Endometrium (tissue), 2 donors: ENCODE measurements around the gene MOB1B.
"Not testable (repeated sequence)": the region's sequence is repeated elsewhere in the genome, so short reads cannot be mapped to it uniquely, and the experiment has no call there.

Experiments
- FAIRE-seq: peaks from 2 replicates; lab custom pipeline; 2012; peaks lifted over from hg19 to GRCh38; lab: Jason Lieb, UNC
- donor health status: control.
- donor health status: control.

The MOB1B gene

DNA sequence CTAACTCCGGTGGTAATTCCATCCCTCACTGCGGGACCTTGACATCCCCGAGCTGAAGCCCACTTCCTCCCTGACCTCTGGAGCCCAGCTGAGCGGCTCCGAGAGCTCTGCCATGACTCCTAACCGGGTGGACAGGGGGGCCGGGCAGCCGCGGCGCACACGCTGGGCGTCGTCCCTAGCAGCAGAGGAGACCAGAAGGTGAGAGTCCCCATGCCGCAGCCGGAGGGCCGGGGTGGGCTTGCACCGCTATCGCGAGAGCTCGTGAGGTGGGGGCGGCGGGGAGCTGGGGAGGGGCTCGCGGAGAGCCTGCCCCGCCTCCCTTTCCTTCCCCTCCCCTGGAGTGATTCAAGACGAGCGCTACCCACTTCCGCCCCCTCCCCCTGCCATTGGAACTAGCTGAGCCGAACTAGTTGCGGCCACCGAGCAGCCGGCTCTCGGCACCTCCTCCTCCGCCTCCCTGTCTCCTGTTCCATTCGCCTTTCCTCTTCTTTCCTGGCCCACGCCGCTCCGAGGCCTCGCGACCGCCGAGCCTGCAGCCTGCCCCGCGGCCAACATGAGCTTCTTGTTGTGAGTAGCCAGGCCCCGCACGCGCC lies at the start of gene MOB1B:
MOB1B (plus strand) TSS at position 386 of the 593 bp plus-strand sequence; CDS start at position 554, 168 bp downstream.
- FAIRE-seq = no peak

DNA sequence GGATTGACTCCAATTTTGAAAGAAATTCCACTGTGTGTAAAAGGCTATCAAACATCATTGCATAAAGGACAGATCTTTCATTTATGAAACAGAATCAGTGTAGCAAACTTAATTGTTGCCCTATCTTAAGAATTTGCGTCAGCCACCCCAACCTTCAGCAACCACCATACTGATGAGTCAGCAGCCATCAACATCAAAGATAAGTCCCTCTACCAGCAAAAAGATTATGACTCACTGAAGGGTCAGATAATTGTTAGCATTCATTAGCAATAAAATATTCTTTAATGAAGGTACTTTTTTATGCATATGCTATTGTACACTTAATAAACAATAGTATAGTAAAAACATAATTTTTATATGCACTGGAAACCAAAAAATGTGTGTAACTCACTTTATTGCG lies 46.7 kb upstream of the MOB1B start:
- FAIRE-seq = no peak

DNA sequence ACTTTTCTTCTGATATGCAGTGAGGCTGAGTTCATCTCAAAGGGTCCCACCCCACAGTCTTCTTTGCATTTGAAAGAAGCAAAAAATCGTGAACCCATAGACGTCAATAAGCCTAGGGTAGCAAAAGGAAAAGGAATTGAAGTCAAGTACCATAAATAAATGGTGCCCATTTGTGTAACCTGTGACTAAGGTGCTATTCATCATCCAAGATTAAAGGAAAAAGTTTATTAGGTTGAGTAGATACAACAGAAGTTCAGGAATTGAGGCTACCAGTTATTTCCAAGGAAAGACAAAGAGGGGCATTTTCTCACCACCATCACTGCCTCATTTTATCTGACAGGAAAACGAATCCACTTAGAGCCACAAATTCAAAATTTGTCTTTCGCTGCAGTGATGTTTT lies 43.7 kb upstream of the MOB1B start:
- FAIRE-seq = no peak

DNA sequence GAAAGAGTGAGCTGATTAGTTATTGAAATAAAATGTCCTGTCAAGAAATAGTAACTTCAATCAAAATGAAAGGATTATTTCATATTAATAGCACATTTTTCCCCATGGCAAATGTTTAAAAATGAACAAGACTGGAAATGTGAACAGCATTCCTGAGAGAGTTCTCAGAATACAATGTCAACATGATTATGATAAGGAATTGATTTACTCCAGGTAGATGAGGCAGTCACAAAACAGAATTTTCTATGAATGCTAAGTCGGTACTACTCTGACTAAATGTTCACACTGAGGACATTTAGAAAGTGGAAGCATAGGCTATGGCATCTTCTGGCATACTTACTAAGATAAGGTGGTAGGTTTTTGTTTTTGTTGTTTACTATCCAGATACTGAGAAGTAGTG lies 43.1 kb upstream of the MOB1B start:
- FAIRE-seq = no peak

DNA sequence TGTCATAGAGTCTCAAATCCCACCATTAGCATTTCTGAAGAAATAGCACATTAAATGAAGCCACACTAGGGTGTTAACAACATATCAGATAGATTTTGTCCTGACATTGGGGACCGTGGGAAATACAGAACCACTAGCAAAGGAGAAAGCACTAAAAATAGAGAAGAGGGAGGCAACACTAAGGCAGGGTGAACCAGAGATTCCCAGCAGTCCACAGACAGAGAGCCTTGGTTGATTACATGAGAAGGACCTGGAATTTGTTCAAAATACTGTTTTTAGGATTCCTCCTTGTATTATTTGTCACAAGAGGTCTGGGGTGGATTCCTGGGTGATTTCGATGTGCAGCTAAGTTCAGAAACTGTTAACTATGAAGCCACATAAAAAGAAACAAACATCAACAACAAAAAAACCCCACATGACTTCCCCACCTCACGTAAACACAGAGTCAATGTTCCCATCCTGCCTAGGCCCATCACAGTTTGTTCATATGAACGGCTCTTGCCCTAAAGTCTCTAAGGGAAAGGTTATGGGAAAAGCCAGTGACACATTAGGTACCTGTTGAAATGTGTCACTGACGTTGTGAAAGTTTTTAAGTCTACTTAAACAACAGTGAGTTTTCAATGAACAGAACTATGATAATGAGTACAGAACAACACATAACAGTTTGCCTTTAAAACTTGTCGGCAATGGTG lies 38.9 kb upstream of the MOB1B start:
- FAIRE-seq = no peak

DNA sequence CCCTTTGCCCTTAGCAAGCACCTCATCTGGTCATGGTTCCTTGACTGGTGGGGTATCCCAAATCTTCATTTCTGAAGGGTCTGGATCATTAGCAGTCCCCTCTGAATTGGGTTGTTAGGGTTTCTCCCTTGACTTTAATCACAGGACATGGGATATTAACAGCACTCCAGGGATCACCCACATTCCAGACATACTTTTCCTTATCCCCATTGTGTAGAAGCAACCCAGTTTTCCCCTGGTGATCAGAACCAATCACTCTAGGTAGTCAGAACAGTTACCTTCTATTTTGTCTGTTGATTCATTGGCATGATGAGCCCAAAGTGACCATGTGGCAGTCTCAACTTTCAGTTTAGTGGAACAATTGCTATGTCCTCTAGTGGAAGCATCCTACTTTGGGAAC lies 33.4 kb upstream of the MOB1B start:
- no peak for FAIRE-seq

DNA sequence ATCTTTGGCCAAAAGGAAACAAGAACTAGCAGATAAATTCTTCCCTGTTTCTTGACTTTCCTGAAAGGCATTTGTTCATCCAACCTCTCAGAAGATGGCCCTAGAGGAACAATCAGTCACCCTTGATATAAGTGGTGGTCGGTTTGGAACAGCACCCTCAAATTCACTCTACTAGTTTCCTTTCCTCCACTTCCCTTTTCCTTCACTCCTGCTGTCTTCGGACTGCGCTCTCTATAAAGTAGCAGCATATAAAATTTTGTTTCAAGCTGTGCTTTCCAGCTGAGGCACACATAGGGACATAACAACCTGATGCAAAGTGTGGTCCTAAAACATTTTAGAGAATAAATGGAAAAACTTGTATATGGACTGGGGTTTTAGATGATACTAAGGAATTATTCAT lies 29.0 kb upstream of the MOB1B start:
- no peak for FAIRE-seq

DNA sequence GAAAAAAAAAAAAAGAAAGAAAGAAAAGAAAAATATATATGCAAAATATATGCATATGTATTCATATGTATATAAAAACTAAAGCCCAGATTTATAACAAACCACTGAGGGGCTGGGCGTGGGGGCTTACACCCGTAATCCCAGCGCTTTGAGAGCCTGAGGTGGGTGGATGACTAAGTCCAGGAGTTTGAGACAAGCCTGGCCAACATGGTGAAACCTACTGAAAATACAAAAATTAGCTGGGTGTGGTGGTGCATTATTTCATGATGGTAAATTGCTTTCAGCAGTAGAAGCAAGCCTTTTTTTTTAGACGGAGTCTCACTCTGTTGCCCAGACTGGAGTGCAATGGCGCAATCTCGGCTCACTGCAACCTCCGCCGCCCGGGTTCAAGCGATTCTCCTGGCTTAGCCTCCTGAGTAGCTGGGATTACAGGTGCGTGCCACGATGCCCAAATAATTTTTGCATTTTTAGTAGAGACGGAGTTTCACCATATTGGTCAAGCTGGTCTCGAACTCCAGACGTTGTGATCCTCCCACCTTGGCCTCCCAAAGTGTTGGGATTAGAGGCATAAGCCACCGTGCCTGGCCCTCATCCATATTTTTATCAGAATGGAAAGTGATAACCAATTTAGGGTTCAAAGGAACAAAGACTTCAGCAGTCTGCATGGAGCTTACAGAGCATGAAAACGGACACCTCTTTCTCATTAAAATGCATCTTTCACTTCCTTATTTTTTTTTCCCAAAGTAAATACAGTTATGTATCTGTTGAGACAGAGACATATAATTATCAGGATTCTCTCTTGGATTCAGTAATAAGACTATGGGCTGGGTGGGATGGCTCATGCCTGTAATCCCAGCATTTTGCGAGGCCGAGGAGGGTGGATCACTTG lies 27.7 kb upstream of the MOB1B start:
- FAIRE-seq = no peak

DNA sequence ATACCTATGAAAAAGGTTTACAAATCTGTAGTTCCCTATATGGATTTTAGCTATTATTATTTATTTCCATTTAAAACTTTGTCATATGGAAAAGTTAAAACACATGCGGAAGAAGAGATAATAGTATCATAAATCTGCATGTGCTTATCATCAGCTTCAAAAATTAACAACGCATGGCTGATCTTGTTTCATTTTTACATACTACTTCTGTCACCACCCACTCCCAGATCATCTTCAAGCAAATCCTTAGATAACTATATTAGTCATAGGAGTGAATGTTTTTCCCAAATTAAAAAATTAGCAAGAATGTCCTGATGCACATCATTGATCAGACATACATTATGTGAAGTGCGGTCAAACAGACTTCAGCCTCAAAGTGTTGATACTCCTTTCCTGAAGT lies 24.6 kb upstream of the MOB1B start:
- FAIRE-seq = no peak

DNA sequence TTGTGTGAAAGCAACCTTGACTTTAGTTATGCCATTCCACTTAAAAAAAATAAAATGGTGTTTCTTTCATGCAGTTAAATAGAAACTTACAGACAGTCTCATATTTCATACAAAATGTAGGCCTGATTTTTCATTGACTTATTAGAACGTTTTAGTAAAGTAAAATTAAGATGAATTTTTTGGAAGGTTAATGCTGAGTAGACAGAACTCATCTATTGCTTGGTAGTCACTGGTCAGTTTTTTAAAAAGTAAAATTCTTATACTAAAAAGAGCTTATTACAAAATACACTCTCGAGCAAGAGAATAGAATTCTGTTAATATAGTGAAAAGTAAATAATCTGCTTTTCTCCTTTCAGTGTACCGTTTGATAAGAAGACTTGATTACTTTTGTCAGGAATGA lies 21.4 kb upstream of the MOB1B start:
- no peak for FAIRE-seq

DNA sequence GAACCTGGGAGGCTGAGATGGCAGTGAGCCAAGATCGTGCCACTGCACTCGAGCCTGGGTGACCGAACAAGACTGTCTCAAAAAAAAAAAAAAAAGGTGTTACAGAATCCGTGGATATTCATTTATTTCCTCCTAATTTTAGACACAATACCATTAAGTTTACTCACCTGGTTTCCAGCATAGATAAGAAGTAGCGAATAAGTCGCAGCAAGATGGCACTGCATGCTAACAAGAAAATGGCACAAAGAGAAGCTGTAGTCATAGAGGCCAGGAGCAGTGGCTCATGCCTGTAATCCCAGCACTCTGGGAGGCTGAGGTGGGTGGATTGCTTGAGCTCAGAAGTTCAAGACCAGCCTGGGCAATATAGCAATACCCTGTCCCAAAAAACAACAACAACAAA lies 17.0 kb upstream of the MOB1B start:
- no peak for FAIRE-seq

DNA sequence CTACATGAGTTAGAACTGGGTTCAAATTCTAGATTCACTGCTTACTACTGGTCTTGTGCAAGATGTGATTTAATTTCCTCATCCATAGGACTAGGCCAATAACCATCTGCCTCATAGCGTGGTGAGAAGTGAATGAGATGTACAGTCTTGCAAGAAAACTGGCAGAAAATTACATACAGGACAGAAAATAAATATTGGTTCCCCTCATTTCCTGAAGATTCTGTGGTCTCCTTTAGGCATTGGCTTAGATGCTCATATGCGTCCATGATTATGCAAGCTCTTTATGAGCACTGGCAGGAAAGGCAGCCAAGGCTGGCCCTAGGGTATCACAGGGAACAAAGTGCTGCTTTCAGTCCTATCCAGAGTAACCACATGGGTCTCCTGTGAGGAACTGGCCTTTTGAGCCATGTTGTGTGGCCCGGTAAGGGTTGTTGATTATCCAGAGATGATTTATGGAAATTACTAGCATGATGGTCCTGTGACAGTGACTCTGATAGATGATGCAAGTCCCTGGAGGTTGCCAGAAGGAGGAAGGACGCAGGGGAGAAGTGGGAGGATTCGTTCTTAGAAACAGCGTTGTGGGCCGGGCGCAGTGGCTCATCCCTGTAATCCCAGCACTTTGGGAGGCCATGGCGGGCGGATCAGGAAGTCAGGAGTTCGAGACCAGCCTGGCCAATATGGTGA lies 9.9 kb upstream of the MOB1B start:
- FAIRE-seq = no peak

DNA sequence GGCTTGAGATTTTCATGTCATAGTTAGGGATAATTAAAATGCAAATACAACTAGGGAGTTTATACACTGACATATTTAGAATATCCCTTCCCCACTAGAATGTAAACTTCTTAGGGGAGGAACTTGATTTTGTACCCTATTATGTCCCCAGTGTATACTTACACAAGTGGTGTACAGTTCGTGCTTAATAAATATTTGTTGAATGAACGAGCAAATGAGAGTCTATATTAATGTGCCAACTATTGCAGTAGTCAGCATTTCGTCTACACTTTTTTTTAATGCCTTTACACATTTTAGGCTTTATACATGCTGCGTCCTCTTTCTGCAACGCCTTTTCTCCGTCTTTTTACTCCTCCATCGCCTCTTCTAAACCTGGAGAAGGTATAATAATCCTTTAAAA lies 8.4 kb upstream of the MOB1B start:
- no peak for FAIRE-seq

DNA sequence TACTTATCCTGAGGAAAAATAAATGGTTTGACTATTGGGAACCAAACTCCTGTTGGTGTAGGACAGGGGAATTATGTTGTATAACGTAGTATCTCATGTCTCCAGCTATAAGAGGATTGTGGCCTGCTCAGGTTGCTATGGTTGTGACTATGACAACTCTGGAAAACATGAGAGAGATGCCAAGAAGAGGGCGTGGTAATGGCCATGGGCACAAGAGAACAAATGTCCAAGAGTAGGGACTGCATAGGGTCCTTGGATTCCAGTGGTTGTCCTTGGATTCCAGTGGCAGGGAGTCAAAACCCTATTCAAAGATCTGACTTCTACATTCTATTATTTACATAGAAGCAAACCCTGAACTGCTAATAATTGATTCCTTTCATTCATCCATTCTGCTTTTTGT lies 6.8 kb upstream of the MOB1B start:
- no peak for FAIRE-seq

DNA sequence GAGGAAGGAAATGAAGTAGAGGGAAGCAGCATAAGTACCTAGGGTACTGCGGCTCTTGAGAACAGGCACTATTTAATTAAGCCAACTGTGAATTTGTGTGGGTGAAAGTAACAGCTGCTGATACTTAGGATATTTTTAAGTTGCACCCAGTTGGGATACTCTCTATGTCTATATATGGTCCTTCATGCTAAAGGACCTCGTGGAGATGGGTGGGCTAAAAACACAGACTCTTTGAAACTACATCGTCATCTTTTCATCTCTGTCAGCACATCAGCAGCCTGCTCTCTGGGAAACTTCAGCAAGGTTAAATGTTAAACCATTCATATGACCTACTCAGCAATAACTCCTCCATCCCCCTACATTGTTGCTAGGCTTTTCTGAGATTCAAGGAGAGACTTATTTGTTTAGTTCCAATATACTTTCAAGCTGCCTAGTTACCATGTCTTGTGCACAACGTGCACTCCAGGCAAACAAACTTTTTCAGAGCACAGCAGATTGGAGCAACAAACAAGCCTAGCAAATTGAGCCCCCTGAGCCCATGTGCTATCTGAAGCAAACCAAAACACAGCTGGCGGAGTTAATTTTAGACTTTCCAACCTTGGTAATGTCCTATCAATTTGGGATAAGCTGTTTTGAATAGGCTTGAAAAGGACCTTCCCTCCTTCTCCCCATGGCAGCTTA lies 6.2 kb upstream of the MOB1B start:
- FAIRE-seq = no peak

DNA sequence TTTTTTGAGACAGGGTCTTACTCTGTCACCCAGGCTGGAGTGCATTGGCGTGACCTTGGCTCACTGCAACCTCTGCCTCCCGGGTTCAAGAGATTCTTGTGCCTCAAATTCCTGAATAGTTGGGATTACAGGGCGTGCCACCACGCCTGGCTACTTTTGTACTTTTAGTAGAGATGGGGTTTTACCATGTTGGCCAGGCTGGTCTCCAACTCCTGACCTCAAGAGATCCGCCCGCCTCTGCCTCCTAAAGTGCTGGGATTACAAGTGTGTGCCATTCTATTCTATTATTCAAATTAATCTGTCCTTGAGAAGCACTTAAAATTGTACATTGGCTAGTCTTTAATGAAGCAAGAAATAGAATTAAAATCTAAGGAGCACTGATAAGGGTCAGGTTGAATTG lies 3.6 kb upstream of the MOB1B start:
- FAIRE-seq = not testable (repeated sequence)

DNA sequence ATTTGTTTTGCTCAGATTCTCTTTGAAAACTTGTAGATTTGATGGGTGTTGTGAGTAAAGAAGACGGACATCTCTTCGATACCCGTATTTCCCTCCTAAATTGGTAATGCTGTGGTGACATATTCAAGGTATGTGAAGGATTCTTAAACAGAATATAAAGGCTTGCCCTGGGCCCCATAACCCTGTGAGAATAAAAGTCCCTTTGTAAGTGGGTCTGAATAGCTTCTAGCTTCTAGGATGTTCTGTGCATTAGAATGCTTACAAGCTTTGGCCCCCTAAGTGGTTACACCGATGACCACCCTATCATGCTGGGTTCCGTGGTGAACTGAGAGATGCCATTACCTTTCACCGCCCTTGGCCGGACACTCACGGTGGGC lies 574 bp upstream of the MOB1B start:
- FAIRE-seq = no peak

DNA sequence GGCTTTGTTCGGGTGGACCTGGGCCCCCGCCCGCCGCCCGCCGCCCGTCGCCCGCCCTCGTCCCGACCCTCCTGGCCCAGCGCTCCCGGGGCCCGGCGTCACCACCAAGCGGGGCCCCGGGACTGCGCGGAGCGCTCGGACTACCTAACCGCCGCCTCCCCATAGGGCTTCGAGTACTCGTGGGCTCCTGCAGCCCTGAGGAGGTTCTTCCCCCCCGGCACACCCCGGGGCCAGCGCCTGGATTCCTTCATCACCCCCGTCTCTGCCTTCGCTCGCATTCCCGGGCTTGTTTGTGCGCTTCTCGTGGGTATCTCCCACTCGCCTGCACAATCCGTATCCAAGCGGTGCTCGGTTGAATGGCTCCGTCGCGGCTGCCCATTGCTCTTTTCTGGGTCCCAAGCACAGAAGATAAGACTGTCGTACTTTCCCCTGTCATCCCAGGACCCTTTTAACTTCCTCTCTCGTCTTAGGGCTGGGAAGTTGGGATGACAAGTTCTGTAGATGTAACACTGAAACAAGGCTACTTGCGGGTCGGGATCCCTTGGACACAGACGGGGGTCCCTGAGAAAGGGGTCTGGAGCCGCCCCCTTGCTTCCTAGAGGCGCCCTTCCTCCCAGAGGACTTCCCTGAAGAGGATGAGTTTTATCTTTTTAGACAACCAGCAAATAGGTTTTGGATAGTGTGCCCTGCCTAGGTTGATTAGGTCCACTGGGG lies 565 bp downstream of the MOB1B start:
- no peak for FAIRE-seq

DNA sequence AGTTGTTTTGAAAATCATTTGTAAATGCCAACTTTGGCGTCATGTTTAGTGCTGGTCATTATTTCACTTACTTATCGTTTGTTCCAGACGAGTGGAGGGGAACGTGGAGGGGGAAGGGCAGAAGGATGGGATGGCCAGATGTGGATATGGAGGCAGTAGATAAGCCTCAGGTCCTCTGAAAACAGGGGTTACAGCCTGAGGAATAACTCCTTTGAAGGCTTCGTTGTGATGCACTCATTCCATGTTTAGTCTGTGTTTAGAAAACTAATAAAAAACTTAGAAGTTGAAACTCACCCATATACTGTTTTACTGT lies 1.1 kb downstream of the MOB1B start:
- no peak for FAIRE-seq

DNA sequence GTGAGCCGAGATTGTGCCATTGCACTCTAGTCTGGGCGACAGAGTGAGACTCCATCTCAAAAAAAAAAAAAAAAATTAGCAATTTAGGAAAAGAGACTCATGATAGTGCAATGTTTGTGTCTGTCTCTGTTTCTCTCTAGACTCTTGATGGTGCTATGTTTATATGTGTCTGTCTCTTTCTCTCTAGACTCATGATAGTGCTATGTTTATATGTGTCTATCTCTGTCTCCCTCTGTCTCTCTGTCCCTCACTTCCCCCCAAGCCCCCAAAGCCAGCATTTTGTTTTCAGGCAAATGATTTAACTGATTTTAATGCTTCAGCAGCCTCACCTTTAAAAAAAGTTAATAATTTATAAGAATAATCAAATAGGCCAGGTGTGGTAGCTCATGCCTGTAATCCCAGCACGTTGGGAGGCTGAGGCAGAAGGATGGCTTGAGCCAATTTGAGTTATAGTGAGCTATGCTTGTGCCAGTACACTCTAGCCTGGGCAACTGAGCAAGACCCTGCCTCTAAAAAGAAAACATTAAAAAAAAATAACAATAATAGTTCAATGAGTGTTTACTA lies 6.9 kb downstream of the MOB1B start:
- FAIRE-seq = no peak

DNA sequence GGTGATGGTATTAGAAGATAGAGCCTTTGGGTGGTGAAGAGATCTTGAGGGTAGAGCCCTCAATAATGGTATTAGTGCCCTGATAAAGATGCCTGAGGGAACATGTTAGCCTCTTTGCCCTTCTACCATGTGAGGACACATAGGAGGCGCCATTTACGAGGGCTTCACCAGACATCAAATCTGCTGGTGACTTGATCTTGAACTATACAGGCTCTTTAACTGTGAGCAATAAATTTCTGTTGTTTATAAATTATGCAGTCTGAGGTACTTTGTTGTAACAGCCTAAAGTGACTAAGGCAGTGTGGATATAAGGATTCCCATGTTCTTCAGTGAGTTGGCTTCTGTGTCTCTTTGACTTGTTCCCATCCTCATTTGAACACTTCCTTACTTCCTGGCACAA lies 11.8 kb downstream of the MOB1B start:
- FAIRE-seq = no peak
